Ishikawa (cell line): ENCODE measurements around the gene TBCA.

Source experiments
- CEBPB ChIP-seq: IDR thresholded peaks from 2 replicates; pipeline ENCODE4 v1.6.1; 2012
- CREB1 ChIP-seq: IDR thresholded peaks from 2 replicates; pipeline ENCODE4 v1.6.1; 2012; ENCODE audit warnings: low read depth
- EGR1 ChIP-seq: IDR thresholded peaks from 2 replicates; pipeline ENCODE4 v1.6.1; 2012
- EP300 ChIP-seq: IDR thresholded peaks from 2 replicates; pipeline ENCODE4 v1.6.1; 2012; ENCODE audit warnings: borderline replicate concordance
- FOXM1 ChIP-seq: IDR thresholded peaks from 2 replicates; pipeline ENCODE4 v1.6.1; 2012; ENCODE audit warnings: low read depth, borderline replicate concordance
- MAX ChIP-seq: IDR thresholded peaks from 2 replicates; pipeline ENCODE4 v1.6.1; 2012
- NFIC ChIP-seq: IDR thresholded peaks from 2 replicates; pipeline ENCODE4 v1.6.1; 2012
- RAD21 ChIP-seq: IDR thresholded peaks from 2 replicates; pipeline ENCODE4 v1.6.1; 2012; ENCODE audit warnings: low read depth
- REST ChIP-seq: IDR thresholded peaks from 2 replicates; pipeline ENCODE4 v1.6.1; 2012; ENCODE audit warnings: low read depth, mild to moderate bottlenecking
- TAF1 ChIP-seq: IDR thresholded peaks from 2 replicates; pipeline ENCODE4 v1.6.1; 2012; ENCODE audit warnings: low read depth, mild to moderate bottlenecking
- TCF12 ChIP-seq: IDR thresholded peaks from 2 replicates; pipeline ENCODE4 v1.6.1; 2012; ENCODE audit warnings: low read depth
- TEAD4 ChIP-seq: IDR thresholded peaks from 2 replicates; pipeline ENCODE4 v1.6.1; 2012
- USF1 ChIP-seq: IDR thresholded peaks from 2 replicates; pipeline ENCODE4 v1.6.1; 2012
- YY1 ChIP-seq: IDR thresholded peaks from 2 replicates; pipeline ENCODE4 v1.6.1; 2012; ENCODE audit warnings: low read depth
- ZBTB7A ChIP-seq: IDR thresholded peaks from 2 replicates; pipeline ENCODE4 v1.6.1; 2012; ENCODE audit warnings: low read depth

Gene TBCA

GRCh38 chr5:77741608-77742007 lies 34.5 kb downstream of the TBCA start:
- no peak for TF ChIP-seq EGR1
- no peak for TF ChIP-seq EP300
- no peak for TF ChIP-seq ZBTB7A
- no peak for TF ChIP-seq REST
- TF ChIP-seq USF1, result no peak
- TF ChIP-seq CEBPB, result no peak
- TF ChIP-seq RAD21, result no peak
- TF ChIP-seq TCF12, result no peak
- no peak for TF ChIP-seq YY1
- TF ChIP-seq NFIC, result no peak
- TF ChIP-seq MAX, result no peak
- no peak for TF ChIP-seq TEAD4
- no peak for TF ChIP-seq CREB1
- TF ChIP-seq TAF1, result no peak
- no peak for TF ChIP-seq FOXM1

GRCh38 chr5:77734885-77735284 lies 41.3 kb downstream of the TBCA start:
- no peak for TF ChIP-seq RAD21
- no peak for TF ChIP-seq TAF1
- no peak for TF ChIP-seq USF1
- no peak for TF ChIP-seq TCF12
- no peak for TF ChIP-seq TEAD4
- TF ChIP-seq FOXM1, result no peak
- TF ChIP-seq YY1, result no peak
- TF ChIP-seq MAX, result no peak
- no peak for TF ChIP-seq CREB1
- TF ChIP-seq EP300, result no peak
- TF ChIP-seq CEBPB, result no peak
- no peak for TF ChIP-seq NFIC

- no peak for TF ChIP-seq REST
Observed at GRCh38 chr5:77733130-77733529, 43.0 kb downstream of the TBCA start.

GRCh38 chr5:77727190-77727589 lies 48.9 kb downstream of the TBCA start:
- TF ChIP-seq TCF12 (no peak), REST (no peak), RAD21 (no peak), USF1 (no peak), ZBTB7A (no peak), FOXM1 (no peak), TAF1 (no peak), CREB1 (no peak), EGR1 (no peak), CEBPB (no peak), TEAD4 (no peak), EP300 (no peak), NFIC (no peak), MAX (no peak), YY1 (no peak)
